Erythroblast (primary cell): Measurements from ENCODE around the gene SLC22A23.

ENCODE experiments used
- DNase-seq, 2 experiments: peaks; one replicate each; lab custom pipeline; 2025; lab: John Stamatoyannopoulos, UW
- GATA1 ChIP-seq: IDR thresholded peaks from 2 replicates; pipeline ENCODE4 v1.6.1; 2011; ENCODE audit warnings: low read depth, mild to moderate bottlenecking, control low read depth, low read length, moderate library complexity
- POLR2A ChIP-seq: IDR thresholded peaks from 2 replicates; pipeline ENCODE4 v1.6.1; 2011; ENCODE audit warnings: mild to moderate bottlenecking, low read length

Gene SLC22A23

DNA sequence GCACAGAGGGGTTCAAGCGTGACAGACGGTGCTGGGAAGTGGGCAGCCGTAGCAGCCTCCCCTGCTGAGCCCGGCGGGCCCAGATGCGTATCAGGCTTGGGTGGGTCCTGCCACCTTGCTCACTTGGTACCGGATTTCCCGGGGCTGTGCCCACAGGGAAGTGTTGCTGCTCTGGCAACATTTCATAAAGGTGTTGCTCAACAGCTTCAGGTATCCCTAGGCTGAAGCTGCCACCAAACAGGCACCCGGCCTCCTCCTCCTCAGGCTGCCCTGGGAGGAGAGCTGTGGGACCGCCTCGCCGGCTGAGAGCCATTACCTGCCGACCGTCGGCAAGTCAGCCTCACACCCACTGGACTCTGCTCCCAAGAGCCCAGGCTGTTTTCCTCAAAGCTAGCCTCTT lies 186.6 kb downstream of the SLC22A23 start:
- TF ChIP-seq POLR2A, result no peak
- DNase-seq, result no peak

DNA sequence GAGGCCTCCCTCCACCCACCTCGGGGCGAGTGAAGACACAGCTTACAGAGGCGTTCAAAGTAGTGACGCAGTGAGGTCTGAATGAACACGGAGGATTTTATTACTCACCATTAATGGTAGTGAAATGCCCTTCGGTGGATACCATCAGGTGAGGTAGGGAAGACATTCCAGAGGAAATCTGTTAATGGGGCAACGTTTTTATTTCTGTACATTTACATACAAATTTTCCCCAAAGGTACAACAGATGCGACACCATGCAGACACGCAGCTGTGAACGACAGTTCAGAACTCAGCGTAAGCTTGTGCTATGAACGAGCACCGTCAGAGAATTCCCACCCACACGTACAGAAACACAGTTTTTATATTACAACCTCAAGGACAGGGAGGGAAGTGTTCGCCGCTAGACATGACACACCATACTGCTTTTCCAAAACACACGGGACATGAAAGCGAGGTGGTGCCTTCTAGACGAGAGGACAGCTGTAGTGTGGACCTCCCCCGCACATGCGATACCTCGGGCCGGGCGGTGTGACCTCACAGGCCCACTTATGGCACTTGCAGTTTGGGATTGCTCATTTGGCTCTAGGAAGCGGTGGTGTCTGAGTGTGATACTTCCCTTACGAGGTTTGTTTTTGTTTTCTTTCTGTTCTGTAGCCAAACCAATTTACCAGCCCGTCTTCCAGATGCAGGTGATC lies 187.4 kb downstream of the SLC22A23 start:
- TF ChIP-seq GATA1, result no peak
- TF ChIP-seq POLR2A, result no peak
- DNase-seq, result no peak

DNA sequence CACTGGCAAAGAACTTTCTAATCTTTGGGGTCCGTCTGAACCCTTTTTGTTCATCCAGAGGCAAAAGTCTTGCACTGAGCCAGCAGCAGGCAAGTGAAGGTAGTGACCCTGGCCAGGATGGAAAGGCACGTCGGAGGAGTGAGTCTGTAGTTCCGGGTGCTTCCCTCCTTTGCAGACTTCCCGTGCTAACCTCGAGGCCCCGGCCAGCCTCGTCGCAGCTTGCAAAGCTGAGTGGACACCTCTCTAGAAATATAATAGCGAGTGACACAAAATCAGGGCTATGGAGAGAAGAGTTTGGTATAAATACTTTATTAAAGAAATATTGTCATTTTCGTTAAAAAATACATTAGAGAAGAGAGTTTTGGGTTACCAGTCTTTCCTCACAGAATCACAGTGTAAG lies 188.2 kb downstream of the SLC22A23 start:
- TF ChIP-seq GATA1, result no peak
- no peak for TF ChIP-seq POLR2A
- DNase-seq, result no peak

DNA sequence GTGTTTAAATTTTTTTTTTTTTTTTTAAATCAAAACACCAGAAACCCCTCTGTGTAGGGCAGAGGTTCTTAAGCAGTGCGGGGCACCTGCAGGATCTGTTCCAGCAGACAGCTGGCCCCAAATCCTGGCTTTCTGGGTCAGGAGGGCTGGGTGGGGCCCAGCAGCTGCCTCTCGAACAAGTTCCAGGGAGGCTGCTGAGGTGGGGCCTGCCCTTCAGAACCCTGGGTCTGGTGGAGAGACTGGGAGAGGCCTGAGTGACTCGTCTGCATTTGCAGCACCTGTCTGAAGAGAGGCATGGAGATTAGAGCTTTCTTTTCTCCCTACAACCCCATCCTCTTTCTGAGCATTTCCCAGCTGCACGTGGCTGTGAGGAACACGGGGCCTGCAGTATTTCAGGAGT lies 189.7 kb downstream of the SLC22A23 start:
- DNase-seq, result no peak
- no peak for TF ChIP-seq GATA1
- no peak for TF ChIP-seq POLR2A

DNA sequence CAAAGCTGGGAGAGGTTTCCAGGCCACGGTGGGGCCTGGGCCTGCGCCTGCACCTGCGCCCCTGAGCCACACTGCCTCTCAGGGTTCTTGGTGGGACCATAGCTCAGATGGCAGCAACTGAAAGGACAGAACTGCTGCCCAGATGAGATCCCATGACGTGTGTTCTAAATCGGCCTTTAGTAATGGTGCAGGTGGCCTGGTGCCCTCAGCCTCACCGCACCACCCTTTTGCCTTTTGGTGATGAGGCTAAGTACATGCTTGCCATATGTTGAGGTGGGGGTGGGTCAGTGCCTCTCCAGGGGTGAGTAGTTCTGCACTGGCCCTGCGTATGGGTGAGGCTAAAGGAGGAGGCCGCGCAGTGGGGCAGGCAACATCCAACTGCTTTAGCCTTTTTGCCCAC lies 190.7 kb downstream of the SLC22A23 start:
- TF ChIP-seq POLR2A, result no peak
- no peak for TF ChIP-seq GATA1
- no peak for DNase-seq

DNA sequence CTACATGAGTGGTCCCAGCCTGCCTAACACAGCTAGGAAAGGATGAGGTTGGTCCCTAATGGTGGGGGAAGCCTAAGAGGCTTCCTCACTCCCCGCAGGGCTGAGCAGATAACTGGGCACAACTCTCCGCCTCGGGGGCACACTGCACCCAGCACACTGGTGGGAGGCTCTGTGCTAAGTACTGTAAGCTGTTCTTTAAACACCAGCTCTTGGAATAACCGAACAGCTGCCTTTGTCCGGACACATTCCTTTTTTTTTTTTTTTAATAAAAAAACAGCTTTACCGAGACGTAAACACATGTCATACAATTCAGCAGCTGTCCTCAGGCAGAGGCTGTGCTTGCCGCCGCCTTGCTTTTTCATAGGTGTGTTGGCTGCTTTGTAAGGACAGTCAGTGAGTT lies 191.2 kb downstream of the SLC22A23 start:
- no peak for TF ChIP-seq POLR2A
- TF ChIP-seq GATA1, result no peak

DNA sequence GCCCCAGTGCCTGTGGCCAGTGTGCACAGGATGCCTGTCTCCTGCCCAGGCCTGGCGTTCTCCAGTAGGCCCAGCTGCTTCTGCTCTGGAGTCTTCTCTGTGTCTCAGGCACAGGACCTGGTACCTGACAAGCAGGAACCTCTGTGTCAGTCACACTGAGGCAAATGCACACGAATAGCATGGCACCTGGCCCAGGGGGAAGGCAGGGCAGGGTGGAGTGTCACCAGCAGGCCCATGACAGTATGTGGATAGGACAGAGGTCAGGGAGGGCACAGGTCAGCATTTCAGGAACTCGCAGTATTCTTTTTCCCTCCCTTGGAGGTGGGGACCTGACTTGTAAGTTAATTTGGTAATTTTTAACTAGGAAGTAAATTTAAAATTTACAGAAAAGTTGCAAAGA lies 192.5 kb downstream of the SLC22A23 start:
- DNase-seq, result no peak
- TF ChIP-seq GATA1 (no peak), POLR2A (no peak)

More for the DNA sequence above, 191.2 kb downstream of the SLC22A23 start:
- no peak for DNase-seq

DNA sequence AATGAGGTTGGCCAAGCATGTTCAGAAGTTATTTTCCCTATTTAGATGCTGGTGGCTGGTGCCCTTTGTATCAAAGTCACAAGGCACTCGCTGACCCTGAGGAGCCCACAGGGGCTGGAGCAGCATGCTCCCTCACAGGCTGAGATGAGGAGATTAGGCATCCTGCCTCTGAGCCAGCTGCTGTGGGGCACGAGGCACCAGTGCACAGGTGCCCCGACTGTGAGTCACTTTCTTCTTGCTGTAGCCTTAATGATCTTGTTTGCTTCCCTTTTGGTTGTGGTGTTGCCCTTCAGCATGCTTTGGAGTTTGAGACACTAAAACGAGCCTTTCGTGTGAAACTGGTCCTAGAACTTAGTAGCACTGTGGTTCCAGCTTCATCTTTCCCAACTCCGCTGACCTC lies 193.8 kb downstream of the SLC22A23 start:
- no peak for DNase-seq

DNA sequence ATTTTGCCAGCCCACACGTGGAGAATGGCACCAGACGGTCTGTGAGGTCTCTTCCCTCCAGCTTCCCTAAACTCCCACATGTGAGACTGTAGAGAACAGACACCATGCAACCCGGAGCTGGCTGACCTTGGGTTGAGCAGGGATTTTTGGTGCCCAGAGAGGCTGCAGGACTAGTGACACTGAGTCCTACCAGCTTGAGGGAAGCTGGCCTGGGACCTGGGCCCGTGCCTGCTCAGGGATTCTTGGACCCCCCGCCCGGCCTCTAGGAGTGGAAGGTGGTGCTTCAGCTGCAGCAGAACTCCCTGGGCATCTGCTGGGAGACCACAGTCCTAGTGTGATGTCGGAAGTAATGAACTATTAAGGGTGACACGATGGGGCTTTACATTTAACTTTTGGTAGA lies 194.9 kb downstream of the SLC22A23 start:
- no peak for DNase-seq
- no peak for TF ChIP-seq GATA1
- TF ChIP-seq POLR2A, result no peak

More for the DNA sequence above, 193.8 kb downstream of the SLC22A23 start:
- TF ChIP-seq GATA1, result no peak
- no peak for TF ChIP-seq POLR2A

DNA sequence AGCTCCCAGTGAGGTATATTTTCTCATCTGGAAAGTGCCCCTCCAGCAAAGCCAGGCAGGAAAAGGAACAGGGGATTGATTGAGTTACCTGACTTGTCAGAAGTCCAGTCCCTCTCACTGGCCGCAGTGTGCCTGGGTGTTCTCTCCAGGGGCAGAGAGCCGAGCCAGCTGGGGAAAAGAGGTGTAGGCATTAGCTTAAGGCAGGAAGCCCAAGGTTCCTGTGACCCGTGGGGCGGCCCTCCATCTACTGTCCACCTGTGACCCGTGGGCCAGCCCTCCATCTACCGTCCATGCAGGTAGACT lies 195.4 kb downstream of the SLC22A23 start:
- no peak for DNase-seq
- no peak for TF ChIP-seq GATA1
- no peak for TF ChIP-seq POLR2A

DNA sequence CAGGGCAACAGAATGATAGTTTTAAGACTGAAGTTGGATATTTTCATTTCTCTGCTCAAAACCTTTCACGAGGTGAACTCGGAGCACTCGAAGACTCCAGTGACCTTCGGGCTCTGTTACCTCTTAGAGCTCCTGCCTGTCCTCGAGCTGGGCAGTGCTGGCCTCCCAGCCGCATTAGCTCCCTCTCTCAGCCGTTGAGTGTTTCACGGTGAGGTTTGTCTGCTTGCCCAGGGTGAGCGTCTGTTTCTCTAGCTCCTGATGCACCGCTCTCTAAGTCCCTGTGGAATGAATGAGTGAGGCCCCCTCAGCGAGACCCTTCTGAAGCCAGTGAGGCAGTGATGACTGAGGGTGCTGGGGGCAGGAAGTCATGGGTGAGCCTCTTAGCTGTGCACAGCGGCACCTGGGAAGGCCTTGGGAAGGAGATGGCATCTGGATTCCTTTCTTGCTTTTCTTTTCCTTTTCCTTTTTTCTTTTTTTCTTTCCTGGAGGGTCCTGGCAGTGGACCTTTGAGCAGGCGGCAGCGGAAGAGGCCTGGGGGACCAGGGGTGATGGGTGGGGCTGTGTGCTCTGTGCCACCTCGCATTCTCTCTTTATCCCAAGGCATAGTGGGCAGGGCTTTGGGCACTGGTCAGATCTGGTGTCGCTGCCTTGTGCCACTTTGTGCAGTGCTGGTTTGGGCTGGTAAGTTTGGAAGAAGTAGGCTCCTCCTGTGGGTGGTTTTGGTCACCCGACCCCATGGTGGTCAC lies 195.9 kb downstream of the SLC22A23 start:
- TF ChIP-seq GATA1, result no peak
- TF ChIP-seq POLR2A, result no peak
- no peak for DNase-seq

DNA sequence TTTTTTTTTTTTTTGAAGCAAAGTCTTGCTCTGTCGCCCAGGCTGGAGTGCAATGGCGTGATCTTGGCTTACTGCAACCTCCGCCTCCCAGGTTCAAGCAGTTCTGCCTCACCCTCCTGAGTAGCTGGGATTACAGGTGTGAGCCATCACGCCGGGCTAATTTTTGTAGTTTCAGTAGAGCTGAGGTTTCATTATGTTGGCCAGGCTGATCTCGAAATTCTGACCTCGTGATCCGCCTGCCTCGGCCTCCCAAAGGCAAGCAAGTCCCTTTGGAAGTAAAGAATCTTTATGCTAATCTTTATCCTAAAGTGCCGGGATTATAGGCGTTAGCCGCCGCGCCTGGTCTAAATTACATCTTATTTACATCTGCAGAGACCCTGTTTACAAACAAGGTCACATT lies 196.6 kb downstream of the SLC22A23 start:
- DNase-seq, result no peak
- no peak for TF ChIP-seq GATA1
- no peak for TF ChIP-seq POLR2A

DNA sequence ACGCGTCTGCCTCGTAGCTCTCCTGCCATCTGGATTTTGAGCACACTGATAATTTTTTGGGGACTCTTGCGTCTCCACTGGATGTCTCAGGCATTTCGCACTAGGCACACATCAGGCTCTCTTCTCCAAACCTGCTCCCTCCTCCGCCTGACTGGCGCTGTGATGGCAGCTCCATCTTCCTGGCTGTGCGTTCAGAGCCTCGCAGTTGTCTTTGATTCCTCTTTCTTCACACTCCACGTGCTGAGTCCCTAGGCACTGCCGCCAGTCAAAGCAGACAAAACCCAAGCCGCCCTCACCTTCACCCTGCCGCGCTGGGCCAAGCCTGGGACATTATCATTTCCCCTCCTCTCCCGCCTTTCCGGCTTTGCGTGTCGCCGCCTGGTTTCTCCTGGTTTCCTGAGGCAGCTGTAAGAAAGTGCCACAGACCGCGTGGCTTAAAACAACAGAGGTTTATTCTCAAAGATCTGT lies 197.3 kb downstream of the SLC22A23 start:
- TF ChIP-seq GATA1 (no peak), POLR2A (peak; percentile 25)

DNA sequence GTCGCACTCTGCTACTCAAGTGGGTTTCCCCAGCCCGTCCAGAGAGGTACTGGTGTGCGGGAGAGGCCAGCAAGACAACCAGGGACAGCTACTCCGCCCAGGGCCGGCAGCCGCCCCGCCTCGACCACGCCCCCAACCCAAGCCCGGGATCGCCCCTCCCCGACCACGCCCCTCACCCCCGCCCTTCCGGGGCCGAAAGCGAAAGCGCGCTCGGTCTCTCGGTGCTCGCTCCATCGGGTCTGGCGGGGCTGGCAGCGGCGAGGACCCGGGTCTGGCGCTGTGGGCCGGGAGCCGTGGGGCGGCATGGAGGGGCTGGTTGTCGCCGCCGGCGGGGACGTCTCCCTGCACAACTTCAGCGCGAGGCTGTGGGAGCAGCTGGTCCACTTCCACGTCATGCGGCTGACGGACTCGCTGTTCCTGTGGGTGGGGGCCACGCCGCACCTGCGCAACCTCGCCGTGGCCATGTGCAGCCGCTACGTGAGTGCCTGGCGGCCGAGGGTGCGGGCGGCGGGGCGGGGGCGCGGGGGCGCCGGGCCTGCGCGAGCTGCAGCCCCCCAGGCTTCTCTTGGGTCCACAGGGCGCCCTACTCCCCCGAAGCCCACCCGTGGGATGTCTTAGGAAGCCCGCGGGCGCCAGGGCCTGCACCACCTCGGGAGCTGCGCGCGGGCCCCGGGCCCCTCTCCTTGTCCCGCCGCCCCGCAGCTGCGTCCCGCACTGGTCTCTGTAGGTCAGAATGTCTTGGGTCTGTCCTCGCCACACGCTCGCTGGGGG lies 197.9 kb downstream of the SLC22A23 start, which contains the start of gene PSMG4:
PSMG4 (plus strand) TSS at position 228 of the 771 bp plus-strand sequence; CDS start at position 304, 76 bp downstream.
- peak; percentile 93 to 96 for DNase-seq
- TF ChIP-seq POLR2A, result peak; percentile 60
- no peak for TF ChIP-seq GATA1

More for the DNA sequence above, 197.3 kb downstream of the SLC22A23 start:
- DNase-seq, result peak; percentile 74 to 77
